GM12864 (cell line): ENCODE data around the gene PXDC1.

Experiments
- DNase-seq: peaks from one replicate; pipeline ENCODE4 v3.0.0-alpha.2; 2011; ENCODE audit warnings: low read depth
- H3K4me3 ChIP-seq: 2 replicates; pipeline ENCODE4 v1.5.1; 2011; ENCODE audit warnings: mild to moderate bottlenecking, low read depth, low read length, control low read depth
- CTCF ChIP-seq: IDR thresholded peaks from 2 replicates; pipeline ENCODE4 v1.5.1; 2011; ENCODE audit warnings: low read depth, mild to moderate bottlenecking, moderate library complexity, low read length, control low read depth, inconsistent platforms; ENCODE audit errors: missing control alignments

The PXDC1 gene

GRCh38 chr6:3744901-3745470 lies 6.5 kb downstream of the PXDC1 start:
- no peak overlapping the region for H3K4me3 ChIP-seq
- no peak for TF ChIP-seq CTCF
- no peak for DNase-seq

GRCh38 chr6:3744211-3744900 lies 7.2 kb downstream of the PXDC1 start:
- H3K4me3 ChIP-seq = no peak overlapping the region
- no peak for DNase-seq
- no peak for TF ChIP-seq CTCF

GRCh38 chr6:3743541-3743940 lies 8.0 kb downstream of the PXDC1 start:
- no peak overlapping the region for H3K4me3 ChIP-seq

GRCh38 chr6:3742426-3743344 lies 8.8 kb downstream of the PXDC1 start:
- peak; percentile 51 for DNase-seq
- peak overlapping the region; percentile 13 for H3K4me3 ChIP-seq
- peak; percentile 85 for TF ChIP-seq CTCF

More at GRCh38 chr6:3743541-3743940, 8.0 kb downstream of the PXDC1 start:
- TF ChIP-seq CTCF = no peak
- DNase-seq = no peak

GRCh38 chr6:3742076-3742425 lies 9.5 kb downstream of the PXDC1 start:
- no peak for DNase-seq
- H3K4me3 ChIP-seq = no peak overlapping the region
- no peak for TF ChIP-seq CTCF

GRCh38 chr6:3741477-3741871 lies 10.0 kb downstream of the PXDC1 start:
- no peak for TF ChIP-seq CTCF
- H3K4me3 ChIP-seq = no peak overlapping the region
- no peak for DNase-seq
